Daoy (cell line): ENCODE measurements around the gene PRSS22. TPM values are rescaled to one million over a fixed set of nuclear protein-coding genes. Genes with fewer than 3 reads are reported as not detected.

Experiments used
- DNase-seq: peaks from one replicate; pipeline ENCODE4 v3.0.0-alpha.2; 2015; ENCODE audit warnings: low read depth
- total RNA-seq: library from RNA; depleted of rRNA; stranded (reverse); fragments of >200 nt; shearing (Covaris generic); gene quantifications from 2 replicates; pipeline ENCODE4 v1.2.3, GENCODE V29; 2014; rRNA removed

The PRSS22 gene
- total RNA-seq: 0.11 TPM in 1 of 2 replicates, not detected in the other

- DNase-seq: peak; percentile 34
Observed at GRCh38 chr16:2857451-2858244, at the start of gene PRSS22. Gene PRSS22, minus strand, starts transcription at chr16:2858170. Its CDS starts 66 bp downstream, at chr16:2858104.

DNA sequence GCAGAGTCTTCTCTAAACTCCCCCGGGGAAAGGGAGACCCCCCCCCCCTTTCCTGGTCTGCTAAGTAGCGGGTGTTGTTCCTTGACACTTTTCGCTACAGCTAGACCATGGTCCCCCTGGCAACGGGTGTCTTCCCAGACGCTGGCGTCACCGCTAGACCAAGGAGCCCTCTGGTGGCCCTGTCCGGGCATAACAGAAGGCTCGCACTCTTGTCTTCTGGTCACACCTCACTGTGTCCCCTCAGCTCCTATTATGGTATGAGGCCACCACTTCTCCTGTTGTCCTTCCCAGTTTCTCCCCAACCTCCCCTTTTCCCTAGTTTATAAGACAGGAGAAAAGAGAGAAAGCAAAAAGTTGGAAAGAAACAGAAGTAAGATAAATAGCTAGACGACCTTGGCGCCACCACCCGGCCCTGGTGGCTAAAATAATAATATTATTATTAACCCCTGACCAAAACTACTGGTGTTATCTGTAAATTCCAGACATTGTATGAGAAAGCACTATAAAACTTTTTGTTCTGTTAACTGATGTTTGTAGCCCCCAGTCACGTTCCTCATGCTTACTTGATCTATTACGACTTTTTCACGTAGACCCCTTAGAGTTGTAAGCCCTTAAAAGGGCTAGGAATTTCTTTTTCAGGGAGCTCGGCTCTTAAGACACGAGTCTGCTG, 49.2 kb upstream of the PRSS22 start:
- DNase-seq: peak; percentile 50

- DNase-seq: no peak
Observed at GRCh38 chr16:2905988-2906387, 48.0 kb upstream of the PRSS22 start.

GRCh38 chr16:2905241-2905987, 47.4 kb upstream of the PRSS22 start:
- peak; percentile 99 for DNase-seq

GRCh38 chr16:2904922-2905240, 46.9 kb upstream of the PRSS22 start:
- no peak for DNase-seq

DNA sequence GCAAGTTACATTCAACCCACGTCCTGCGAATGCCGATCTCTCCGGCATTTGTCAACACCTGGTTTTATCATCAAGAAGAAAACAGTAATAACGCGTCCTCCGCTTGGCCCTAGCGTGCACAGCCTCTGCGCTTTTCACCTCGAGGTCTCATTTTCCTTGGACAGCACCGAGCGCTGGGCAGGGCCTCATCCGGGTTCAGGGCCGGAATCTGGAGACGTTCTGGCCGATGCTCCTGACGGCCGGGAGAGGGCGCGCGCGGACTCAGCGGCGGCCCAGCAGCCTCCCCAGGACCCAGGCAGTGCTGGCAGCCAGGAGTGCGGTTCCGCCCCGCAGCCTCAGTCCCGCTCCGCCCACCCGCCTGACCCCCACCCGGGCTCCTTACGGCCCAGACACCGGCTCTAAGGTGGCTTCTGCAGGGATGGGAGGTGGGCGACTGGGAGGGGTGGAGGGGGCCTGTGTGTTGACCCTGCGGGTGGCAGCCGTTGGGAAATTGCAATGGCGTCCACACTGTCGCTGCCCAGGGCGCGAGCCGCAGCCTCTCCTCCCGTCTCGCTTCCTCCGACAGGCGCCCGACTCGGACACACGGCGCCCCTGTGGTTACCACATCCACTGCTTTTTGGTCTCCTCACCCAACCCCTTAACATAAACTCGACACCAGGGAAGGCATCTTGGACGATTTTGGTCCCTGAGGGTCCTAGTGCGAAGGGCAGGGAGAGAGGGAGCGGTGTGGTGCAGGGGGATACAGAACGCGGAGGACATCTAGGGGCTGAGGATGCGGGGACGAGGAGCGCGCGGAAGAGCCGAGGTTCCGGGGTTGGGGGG, 46.3 kb upstream of the PRSS22 start:
- DNase-seq: peak; percentile 88

DNA sequence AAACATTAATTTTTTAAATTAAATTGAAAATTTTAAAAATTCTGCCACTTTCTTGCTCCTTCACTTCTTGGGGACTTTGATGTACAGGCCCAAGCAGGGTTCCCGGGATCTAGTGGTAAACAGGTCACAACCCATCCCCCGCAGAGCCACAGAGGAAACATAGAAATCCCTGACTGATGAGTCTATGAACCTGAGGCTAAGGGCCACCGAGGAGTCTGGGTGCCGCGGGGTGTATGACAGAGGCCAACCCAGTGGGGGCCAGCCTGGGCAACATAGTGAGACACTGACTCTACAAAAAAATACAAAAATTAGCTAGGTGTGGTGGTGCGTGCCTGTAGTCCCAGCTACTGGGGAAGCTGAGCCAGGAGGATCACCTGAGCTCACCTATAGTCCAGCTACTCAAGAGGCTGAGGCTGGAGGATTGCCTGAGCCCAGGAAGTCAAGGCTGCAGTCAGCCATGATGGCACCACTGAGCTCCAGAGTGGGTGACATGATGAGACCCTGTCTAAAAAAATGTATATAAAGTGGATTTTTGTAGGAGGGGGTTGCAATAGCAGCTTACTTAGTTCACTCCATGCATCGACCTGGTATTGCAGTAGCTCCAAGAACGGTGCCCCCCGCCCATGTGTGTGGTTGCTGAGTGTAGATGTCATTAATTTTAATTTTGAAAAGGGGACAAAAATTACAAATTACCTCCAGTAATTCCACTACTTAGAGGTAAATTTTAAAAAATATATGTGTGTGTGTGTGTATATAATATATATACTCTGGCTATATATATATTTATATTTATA, 44.6 kb upstream of the PRSS22 start:
- no peak for DNase-seq

- no peak for DNase-seq
Observed at GRCh38 chr16:2900526-2901075, 42.6 kb upstream of the PRSS22 start.

- DNase-seq: no peak
Observed at GRCh38 chr16:2899564-2900072, 41.6 kb upstream of the PRSS22 start.

DNA sequence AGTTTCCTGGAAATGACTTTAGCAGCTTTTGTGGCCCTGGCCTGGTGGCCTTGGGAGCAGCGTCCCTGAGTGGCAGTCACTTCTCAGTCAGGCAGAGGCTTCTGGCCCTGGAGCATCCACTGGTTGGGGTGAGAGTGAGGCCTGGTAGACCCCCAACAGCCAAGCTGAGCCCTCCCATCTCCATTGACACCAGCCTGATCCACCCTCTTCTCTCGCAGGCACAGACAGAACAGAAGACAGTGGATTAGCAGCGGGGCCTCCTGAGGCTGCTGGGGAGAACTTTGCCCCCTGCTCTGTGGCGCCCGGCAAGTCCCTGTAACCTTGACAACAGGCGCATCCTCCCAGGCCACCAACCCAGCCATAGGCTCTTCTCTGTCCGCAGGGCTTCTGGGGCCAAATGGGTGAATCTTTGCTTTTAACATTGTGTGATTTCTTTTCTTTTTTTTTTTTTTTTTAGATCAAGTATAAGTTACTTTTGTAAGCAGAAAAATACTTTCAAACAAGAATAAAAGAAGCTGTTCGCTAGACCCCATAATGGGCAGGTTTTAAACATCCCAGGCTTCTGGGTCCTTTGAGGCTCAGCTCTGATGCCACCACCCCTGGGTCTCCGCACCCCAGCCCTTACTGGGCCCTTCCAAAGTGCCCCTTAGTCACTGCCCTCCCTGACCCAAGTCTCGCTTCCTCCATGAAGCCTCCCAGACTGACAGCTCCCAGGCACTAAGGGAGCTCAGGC, 41.0 kb upstream of the PRSS22 start:
- no peak for DNase-seq

DNA sequence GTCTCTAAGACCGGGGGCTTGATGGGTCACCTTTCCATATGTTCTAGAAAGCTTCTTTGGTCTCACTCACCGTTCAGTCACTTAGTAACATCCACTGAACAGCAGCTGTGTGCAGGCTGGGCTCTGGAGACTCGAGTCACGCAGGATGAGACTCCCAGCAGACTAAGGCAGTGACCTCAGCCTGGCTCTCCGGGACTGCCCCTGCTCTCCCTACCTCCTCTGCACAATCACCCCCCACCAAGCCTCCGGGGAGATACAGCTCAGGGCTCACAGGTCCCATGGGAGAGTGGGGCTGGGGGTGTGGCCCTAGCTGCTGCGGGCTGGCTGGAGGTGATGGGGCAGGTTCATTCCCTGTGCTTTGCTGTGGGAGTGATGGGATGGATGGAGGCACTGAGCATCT, 39.1 kb upstream of the PRSS22 start:
- DNase-seq: peak; percentile 51

GRCh38 chr16:2896480-2897010, 38.6 kb upstream of the PRSS22 start:
- DNase-seq: no peak

DNA sequence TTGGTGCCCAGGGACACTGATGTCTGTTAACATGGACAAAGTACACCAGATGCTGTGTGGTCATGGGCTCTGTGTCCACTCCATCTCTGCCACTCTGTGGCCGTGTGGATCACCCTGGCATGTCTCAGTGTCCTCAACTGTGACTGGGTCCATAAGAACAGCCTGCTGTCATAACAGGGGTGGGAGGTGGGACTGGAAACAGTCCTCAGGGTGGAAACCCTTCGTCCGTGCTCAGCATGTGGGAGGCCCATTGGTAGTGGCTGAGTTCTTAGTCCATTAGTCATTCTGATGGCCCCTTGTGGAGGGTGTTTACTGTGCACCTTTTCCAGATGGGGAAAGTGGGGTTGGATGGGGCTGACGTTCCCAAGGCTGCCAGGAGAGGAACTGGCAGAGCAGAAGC, 37.8 kb upstream of the PRSS22 start:
- peak; percentile 79 for DNase-seq

DNA sequence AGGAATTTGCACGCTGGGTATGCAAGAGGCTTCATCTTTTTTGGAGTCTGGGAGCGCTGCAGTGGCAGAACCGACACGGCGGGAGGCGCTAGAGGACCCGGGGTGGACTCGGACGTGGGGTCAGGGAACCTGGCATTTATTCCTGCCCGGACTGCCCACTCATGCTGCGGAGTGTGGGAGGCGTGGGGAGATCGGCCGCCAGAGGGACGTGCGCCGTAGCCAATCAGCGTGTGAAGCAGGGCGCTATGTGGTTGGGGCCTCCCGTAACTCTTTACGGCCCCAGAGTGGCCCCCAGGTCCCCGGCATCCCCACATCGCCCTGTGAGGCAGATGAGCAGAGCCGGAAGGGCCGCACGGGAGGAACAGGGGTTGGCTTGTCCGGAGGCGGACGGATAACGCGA, 36.3 kb upstream of the PRSS22 start:
- DNase-seq: no peak

- DNase-seq: no peak
Observed at GRCh38 chr16:2884041-2884451, 26.1 kb upstream of the PRSS22 start.

- peak; percentile 24 for DNase-seq
Observed at GRCh38 chr16:2883458-2883908, 25.5 kb upstream of the PRSS22 start.

DNA sequence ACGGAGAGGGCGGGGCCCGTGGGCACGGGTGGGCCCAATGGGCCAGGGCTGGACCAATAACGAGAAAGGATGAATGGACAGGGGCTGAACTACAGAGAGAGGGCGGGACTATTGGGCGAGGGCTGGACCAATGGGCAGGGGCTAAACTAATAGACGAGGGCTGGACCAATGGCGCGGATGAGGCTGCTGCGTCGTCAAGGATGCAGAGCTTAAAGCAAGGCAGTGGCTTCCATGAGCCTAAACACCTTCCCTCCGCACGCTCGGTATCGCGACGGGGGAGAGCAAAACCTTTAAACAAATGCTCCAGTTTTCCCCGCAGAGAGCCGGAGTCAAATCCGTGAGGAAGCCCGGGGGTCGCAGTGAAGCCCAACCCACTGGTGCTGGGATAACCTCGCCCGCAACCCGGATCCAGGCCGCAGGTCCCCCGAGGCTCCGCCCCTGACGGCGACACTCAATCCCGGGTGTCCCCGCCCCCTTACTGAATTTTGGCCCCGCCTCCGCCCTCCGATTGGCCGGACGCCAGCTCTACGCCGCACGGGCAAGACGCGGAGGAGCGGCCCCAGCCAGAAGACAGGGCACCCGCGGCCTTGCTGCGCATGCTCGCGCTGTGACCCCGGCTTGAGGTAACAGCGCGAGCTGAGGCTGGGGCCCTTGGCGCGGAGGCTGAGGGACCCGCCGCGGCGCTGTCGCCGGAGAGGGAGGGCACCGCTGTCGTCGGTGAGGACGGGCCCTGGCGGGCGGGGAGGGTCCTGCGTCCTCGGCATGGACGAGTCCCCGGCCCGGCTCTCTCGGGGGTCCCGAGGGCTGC, 24.9 kb upstream of the PRSS22 start, which contains the start of gene FLYWCH2:
FLYWCH2 (plus strand) TSS at position 566 of the 808 bp plus-strand sequence. CDS start 13,235 bp downstream, outside the sequence.
- peak; percentile 98 for DNase-seq
